GM23338 (cell line): ENCODE results near the gene KRT79. TPM values are rescaled to one million over a fixed set of nuclear protein-coding genes. Genes with fewer than 3 reads are reported as not detected.

Experiments
- ATAC-seq: fragments of 200-7000 bp; cut with Tn5 transposase; 3 replicates; pipeline ENCODE4 v1.9.1; 2020
- DNase-seq: peaks from one replicate; pipeline ENCODE4 v3.0.0-alpha.2; 2015; ENCODE audit warnings: low spot score
- H2AFZ ChIP-seq: fragments of 200-600 bp; sonication (generic); 2 replicates; pipeline ENCODE4 v1.8.0; 2016; ENCODE audit warnings: antibody characterized with exemption, mild to moderate bottlenecking, moderate library complexity
- H3F3A ChIP-seq: fragments of 200-600 bp; sonication (generic); replicated peaks from 2 replicates; pipeline ENCODE4 v1.8.0; 2017; ENCODE audit warnings: antibody characterized with exemption, mixed run types, low read depth
- H3K27ac ChIP-seq: fragments of 200-600 bp; sonication (generic); 2 replicates; pipeline ENCODE4 v1.6.1; 2016; ENCODE audit warnings: low read depth
- H3K27me3 ChIP-seq: fragments of 200-600 bp; sonication (generic); 2 replicates; pipeline ENCODE4 v1.8.0; 2016; ENCODE audit warnings: mild to moderate bottlenecking, mixed run types, moderate library complexity; ENCODE audit not compliant: insufficient read depth
- H3K36me3 ChIP-seq: fragments of 200-600 bp; sonication (generic); 2 replicates; pipeline ENCODE4 v1.8.0; 2016; ENCODE audit warnings: mild to moderate bottlenecking; ENCODE audit not compliant: insufficient read depth
- H3K4me1 ChIP-seq: fragments of 200-600 bp; sonication (generic); 2 replicates; pipeline ENCODE4 v1.8.0; 2016; ENCODE audit warnings: mild to moderate bottlenecking, moderate library complexity; ENCODE audit not compliant: insufficient read depth
- H3K4me2 ChIP-seq: fragments of 200-600 bp; sonication (generic); 2 replicates; pipeline ENCODE4 v1.7.1; 2017; ENCODE audit warnings: mixed run types
- H3K4me3 ChIP-seq: fragments of 200-600 bp; sonication (generic); 2 replicates; pipeline ENCODE4 v1.6.1; 2016; ENCODE audit warnings: mixed run types
- H3K79me2 ChIP-seq: fragments of 200-600 bp; sonication (generic); replicated peaks from 2 replicates; pipeline ENCODE4 v1.8.0; 2017; ENCODE audit warnings: mild to moderate bottlenecking; ENCODE audit not compliant: insufficient read depth
- H3K9me2 ChIP-seq: fragments of 200-600 bp; sonication (generic); 2 replicates; pipeline ENCODE4 v1.8.0; 2017; ENCODE audit not compliant: insufficient read depth
- H4K20me1 ChIP-seq: fragments of 200-600 bp; sonication (generic); replicated peaks from 2 replicates; pipeline ENCODE4 v1.8.0; 2017; ENCODE audit warnings: mild to moderate bottlenecking; ENCODE audit not compliant: insufficient read depth
- H3K27ac Mint-ChIP-seq: 2 replicates; pipeline ENCODE4 v1.8.0; 2020; ENCODE audit warnings: inconsistent platforms, mild to moderate bottlenecking, moderate library complexity, mixed read lengths
- H3K27me3 Mint-ChIP-seq: 3 replicates; pipeline ENCODE4 v1.8.0; 2022; ENCODE audit warnings: low read depth, mild to moderate bottlenecking, moderate library complexity, mixed read lengths, inconsistent platforms; ENCODE audit not compliant: insufficient read depth, poor library complexity
- H3K36me3 Mint-ChIP-seq: 3 replicates; pipeline ENCODE4 v1.8.0; 2021; ENCODE audit warnings: low read depth, mild to moderate bottlenecking, inconsistent platforms, moderate library complexity, mixed read lengths
- H3K4me1 Mint-ChIP-seq: 3 replicates; pipeline ENCODE4 v1.8.0; 2020; ENCODE audit warnings: mild to moderate bottlenecking, inconsistent platforms, mixed read lengths
- H3K4me3 Mint-ChIP-seq: 3 replicates; pipeline ENCODE4 v1.8.0; 2021; ENCODE audit warnings: moderate library complexity, mild to moderate bottlenecking, inconsistent platforms, mixed read lengths
- H3K9me3 Mint-ChIP-seq: 3 replicates; pipeline ENCODE4 v1.8.0; 2020; ENCODE audit warnings: moderate library complexity, mild to moderate bottlenecking, inconsistent platforms, mixed read lengths
- ETS1 ChIP-seq: IDR thresholded peaks from 2 replicates; pipeline ENCODE4 v1.6.1; 2016; ENCODE audit warnings: antibody characterized with exemption
- EZH2phosphoT487 ChIP-seq: fragments of 200-600 bp; sonication (generic); IDR thresholded peaks from one replicate; pipeline ENCODE4 v1.8.1; 2018; ENCODE audit warnings: antibody characterized with exemption; ENCODE audit not compliant: unreplicated experiment
- JUNB ChIP-seq: IDR thresholded peaks from one replicate; pipeline ENCODE4 v1.6.1; 2016; ENCODE audit warnings: antibody characterized with exemption; ENCODE audit not compliant: unreplicated experiment
- NANOG ChIP-seq: IDR thresholded peaks from 2 replicates; pipeline ENCODE4 v1.6.1; 2016; ENCODE audit warnings: antibody characterized with exemption, borderline replicate concordance
- POLR2AphosphoS5 ChIP-seq: IDR thresholded peaks from 2 replicates; pipeline ENCODE4 v1.6.1; 2016; ENCODE audit warnings: antibody characterized with exemption, low read depth
- STAT1 ChIP-seq: IDR thresholded peaks from one replicate; pipeline ENCODE4 v1.6.1; 2016; ENCODE audit warnings: antibody characterized with exemption; ENCODE audit not compliant: unreplicated experiment
- ZNF114 ChIP-seq: fragments of 250-450 bp; sonication (Bioruptor Pico); IDR thresholded peaks from 2 replicates; pipeline ENCODE4 v1.5.0; 2020; ENCODE audit warnings: mild to moderate bottlenecking, moderate library complexity
- ZNF331 ChIP-seq: fragments of 250-450 bp; sonication (Bioruptor Pico); IDR thresholded peaks from 2 replicates; pipeline ENCODE4 v1.5.0; 2020; ENCODE audit warnings: low read depth, mild to moderate bottlenecking, moderate library complexity
- ZNF462 ChIP-seq: fragments of 250-450 bp; sonication (Bioruptor Pico); IDR thresholded peaks from 2 replicates; pipeline ENCODE4 v1.5.0; 2020; ENCODE audit warnings: mild to moderate bottlenecking, moderate library complexity
- polyA plus RNA-seq: library from polyadenylated mRNA; unstranded; fragments of >200 nt; fragmentation: Nextera tagmentation; extraction: Ambion mirVana; gene quantifications from 2 replicates; pipeline ENCODE4 v1.2.1, GENCODE V29; 2016
- total RNA-seq: library from RNA; depleted of rRNA; stranded (reverse); fragments of >200 nt; shearing (Covaris generic); gene quantifications from 2 replicates; pipeline ENCODE4 v1.2.3, GENCODE V29; 2014

The KRT79 gene
- total and polyA plus RNA-seq, 2 experiments from 2014 or later = 0.21 TPM; not detected in 1

GRCh38 chr12:52873832-52874572, 39.9 kb upstream of the KRT79 start (continued):
- TF ChIP-seq ZNF462 (CRISPR knock-in tag) (no peak), ZNF114 (no peak), NANOG (no peak), POLR2AphosphoS5 (no peak), EZH2phosphoT487 (no peak)

GRCh38 chr12:52873513-52873831, 39.4 kb upstream of the KRT79 start:
- Histone ChIP-seq H4K20me1 (no peaks in the 10 kb centered on the region), H3K4me2 (peak overlapping the region; percentile 88), H3K36me3 (no peaks in the 10 kb centered on the region), H3F3A (0 out of 2 replicates have a peak, but pooled peaks cover 3% of the 10 kb centered on the region), H3K27ac (no peak overlapping the region), H3K4me3 (peak overlapping the region; percentile 59), H2AFZ (no peak overlapping the region; the same call in 1 of the 2 replicates), H3K9me2 (no peaks in the 10 kb centered on the region), H3K79me2 (no peaks in the 10 kb centered on the region), H3K27me3 (peaks cover 21% of the 10 kb centered on the region), H3K4me1 (no peaks in the 10 kb centered on the region; the same call in 1 of the 2 replicates)
- no peaks in the 10 kb centered on the region for H3K9me3 Mint-ChIP-seq
- no peak for ATAC-seq
- no peak overlapping the region for H3K27ac Mint-ChIP-seq
- H3K27me3 Mint-ChIP-seq = peaks cover 15% of the 10 kb centered on the region
- H3K36me3 Mint-ChIP-seq = no peaks in the 10 kb centered on the region
- DNase-seq = no peak
- peak overlapping the region; percentile 75 for H3K4me3 Mint-ChIP-seq
- peaks cover 17% of the 10 kb centered on the region for H3K4me1 Mint-ChIP-seq
- TF ChIP-seq ZNF331 (CRISPR knock-in tag) = no peak
- no peak for TF ChIP-seq ETS1
- TF ChIP-seq ZNF462 (CRISPR knock-in tag) = no peak
- TF ChIP-seq EZH2phosphoT487 = no peak
- no peak for TF ChIP-seq STAT1
- no peak for TF ChIP-seq JUNB
